Suprapubic skin (tissue), 4 donors: ENCODE data around the gene COX10. TPM values are rescaled to one million over a fixed set of nuclear protein-coding genes. Genes with fewer than 3 reads are reported as not detected.

Experiments used
- DNase-seq, 2 donors: peaks; one replicate each; pipeline ENCODE4 v3.0.0-alpha.2; 2019; ENCODE audit warnings: low spot score in 2 of 2
- H3K27ac ChIP-seq: fragments of 200-600 bp; sonication (generic); one replicate; pipeline ENCODE4 v1.5.1; 2019
- H3K27me3 ChIP-seq: fragments of 200-600 bp; sonication (generic); one replicate; pipeline ENCODE4 v1.5.1; 2019
- H3K36me3 ChIP-seq: fragments of 200-600 bp; sonication (generic); one replicate; pipeline ENCODE4 v1.5.1; 2019
- H3K4me1 ChIP-seq: fragments of 200-600 bp; sonication (generic); one replicate; pipeline ENCODE4 v1.5.1; 2019
- H3K4me3 ChIP-seq: fragments of 200-600 bp; sonication (generic); one replicate; pipeline ENCODE4 v1.5.1; 2019; ENCODE audit warnings: mild to moderate bottlenecking
- H3K9me3 ChIP-seq: fragments of 200-600 bp; sonication (generic); one replicate; pipeline ENCODE4 v1.5.1; 2019
- EP300 ChIP-seq: sonication (generic); formaldehyde crosslinking; IDR thresholded peaks from one replicate; pipeline ENCODE4 v1.6.1; 2017; ENCODE audit warnings: antibody characterized with exemption
- POLR2A ChIP-seq, 2 donors: fragments of 450-650 bp; IDR thresholded peaks; one replicate each; pipeline ENCODE4 v1.6.1; 2017; ENCODE audit warnings: antibody characterized with exemption in 2 of 2, mild to moderate bottlenecking in 2 of 2, moderate library complexity in 2 of 2
- POLR2AphosphoS5 ChIP-seq, 3 donors: sonication (generic); formaldehyde crosslinking; IDR thresholded peaks; one replicate each; pipeline ENCODE4 v1.6.1; 2017; ENCODE audit warnings: antibody characterized with exemption in 3 of 3
- whole genome bisulfite sequencing: methylation state at CpG from one replicate; pipeline ENCODE4 v1.1.5; 2018; 5-methylcytosine and 5-hydroxymethylcytosine counted together
- total RNA-seq, 4 donors: library from RNA; depleted of rRNA; stranded (reverse); fragments of >200 nt; gene quantifications; one replicate each; pipeline ENCODE4 v1.1.0, GENCODE V29; 2016
- TF ChIP-seq, protein P1 (sequence below), 2 donors: fragments of 200-600 bp in 1 of 2; fragments of 450-650 bp in 1 of 2; sonication (generic) in 1 of 2; IDR thresholded peaks; one replicate each; pipeline ENCODE4 v1.5.1; 2016 to 2019; ENCODE audit warnings: antibody characterized with exemption in 2 of 2, mild to moderate bottlenecking in 1 of 2, moderate library complexity in 1 of 2

The COX10 gene
- total RNA-seq, 4 donors from 2014 or later: 26.5 to 35.9 (median 32.1) TPM

DNA sequence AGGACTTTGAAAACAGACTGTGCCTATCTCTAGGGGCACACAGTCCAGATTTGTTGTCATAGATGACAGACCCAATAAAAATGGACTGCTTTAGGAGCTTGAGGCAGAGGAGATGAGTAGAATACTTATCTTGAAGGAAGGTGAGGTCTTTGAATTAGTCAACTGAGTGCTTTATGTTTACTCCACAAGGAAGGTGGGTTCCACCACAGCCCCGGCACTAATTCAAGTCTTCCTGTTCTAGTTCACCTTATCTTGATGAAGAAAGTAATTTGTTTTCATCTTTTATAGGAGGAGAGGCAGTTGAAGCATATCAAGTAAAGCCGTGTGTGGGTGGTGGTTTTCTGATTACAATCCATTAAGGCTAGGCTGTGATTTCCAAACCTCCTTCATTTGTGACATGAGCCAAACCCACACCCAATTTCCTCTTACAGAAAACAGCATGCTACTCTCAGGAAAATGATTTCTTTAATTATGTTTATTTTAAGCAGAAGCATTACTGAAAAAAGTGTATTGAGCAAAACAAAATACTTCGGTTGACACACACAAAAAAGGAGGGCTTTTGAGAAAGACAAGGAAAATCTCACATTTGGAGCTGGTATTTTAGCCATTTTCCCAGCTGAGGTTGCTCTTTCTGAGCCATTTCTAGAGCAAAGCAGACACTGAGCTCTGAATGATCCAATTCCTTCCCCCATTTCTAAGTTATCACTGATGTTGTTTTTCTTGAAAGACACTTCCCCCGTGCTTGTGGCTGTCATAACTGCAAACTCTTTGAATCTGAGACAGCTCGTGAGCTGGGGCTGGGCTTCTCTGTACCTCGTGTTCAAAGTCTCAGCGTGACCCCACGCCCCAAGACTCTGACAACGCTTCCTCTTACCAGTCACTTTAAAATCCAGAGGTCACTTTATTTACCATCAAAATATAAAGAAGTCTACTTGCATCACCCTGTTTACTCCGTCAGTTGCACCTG lies 132.0 kb downstream of the COX10 start:
- H3K27me3 ChIP-seq: no peaks in the 10 kb centered on the region

GRCh38 chr17:14201988-14202380 lies 132.7 kb downstream of the COX10 start:
- peaks cover 34% of the 10 kb centered on the region for H3K4me1 ChIP-seq
- peak overlapping the region; percentile 43 for H3K27ac ChIP-seq

More for the DNA sequence above, 132.0 kb downstream of the COX10 start:
- Histone ChIP-seq H3K4me3 (no peak overlapping the region), H3K4me1 (peaks cover 31% of the 10 kb centered on the region), H3K36me3 (peaks cover 7% of the 10 kb centered on the region), H3K27ac (peak overlapping the region; percentile 43), H3K9me3 (no peaks in the 10 kb centered on the region)
- WGBS: 39% methylated on average over 10 of the region's 10 CpGs
- TF ChIP-seq, protein P1, sequence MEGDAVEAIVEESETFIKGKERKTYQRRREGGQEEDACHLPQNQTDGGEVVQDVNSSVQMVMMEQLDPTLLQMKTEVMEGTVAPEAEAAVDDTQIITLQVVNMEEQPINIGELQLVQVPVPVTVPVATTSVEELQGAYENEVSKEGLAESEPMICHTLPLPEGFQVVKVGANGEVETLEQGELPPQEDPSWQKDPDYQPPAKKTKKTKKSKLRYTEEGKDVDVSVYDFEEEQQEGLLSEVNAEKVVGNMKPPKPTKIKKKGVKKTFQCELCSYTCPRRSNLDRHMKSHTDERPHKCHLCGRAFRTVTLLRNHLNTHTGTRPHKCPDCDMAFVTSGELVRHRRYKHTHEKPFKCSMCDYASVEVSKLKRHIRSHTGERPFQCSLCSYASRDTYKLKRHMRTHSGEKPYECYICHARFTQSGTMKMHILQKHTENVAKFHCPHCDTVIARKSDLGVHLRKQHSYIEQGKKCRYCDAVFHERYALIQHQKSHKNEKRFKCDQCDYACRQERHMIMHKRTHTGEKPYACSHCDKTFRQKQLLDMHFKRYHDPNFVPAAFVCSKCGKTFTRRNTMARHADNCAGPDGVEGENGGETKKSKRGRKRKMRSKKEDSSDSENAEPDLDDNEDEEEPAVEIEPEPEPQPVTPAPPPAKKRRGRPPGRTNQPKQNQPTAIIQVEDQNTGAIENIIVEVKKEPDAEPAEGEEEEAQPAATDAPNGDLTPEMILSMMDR (IDR thresholded peaks at IDR 0.05): no peak
- TF ChIP-seq POLR2A (IDR thresholded peaks at IDR 0.05): no peak
- no peak for TF ChIP-seq POLR2AphosphoS5 (IDR thresholded peaks at IDR 0.05)
- TF ChIP-seq EP300: no peak
- DNase-seq: no peak

GRCh38 chr17:14202388-14203166 lies 133.3 kb downstream of the COX10 start:
- WGBS: 91% methylated on average over 10 of the region's 10 CpGs
- Histone ChIP-seq H3K36me3 (peaks cover 12% of the 10 kb centered on the region), H3K27ac (no peak overlapping the region)

More at GRCh38 chr17:14201988-14202380, 132.7 kb downstream of the COX10 start:
- DNase-seq: no peak
- 96% methylated on average over 4 of the region's 4 CpGs for WGBS
- Histone ChIP-seq H3K36me3 (peaks cover 10% of the 10 kb centered on the region), H3K9me3 (no peaks in the 10 kb centered on the region), H3K4me3 (no peak overlapping the region), H3K27me3 (no peaks in the 10 kb centered on the region)
- TF ChIP-seq, protein P1 (IDR thresholded peaks at IDR 0.05): no peak
- TF ChIP-seq EP300: no peak
- no peak for TF ChIP-seq POLR2AphosphoS5 (IDR thresholded peaks at IDR 0.05)
- no peak for TF ChIP-seq POLR2A (IDR thresholded peaks at IDR 0.05)

DNA sequence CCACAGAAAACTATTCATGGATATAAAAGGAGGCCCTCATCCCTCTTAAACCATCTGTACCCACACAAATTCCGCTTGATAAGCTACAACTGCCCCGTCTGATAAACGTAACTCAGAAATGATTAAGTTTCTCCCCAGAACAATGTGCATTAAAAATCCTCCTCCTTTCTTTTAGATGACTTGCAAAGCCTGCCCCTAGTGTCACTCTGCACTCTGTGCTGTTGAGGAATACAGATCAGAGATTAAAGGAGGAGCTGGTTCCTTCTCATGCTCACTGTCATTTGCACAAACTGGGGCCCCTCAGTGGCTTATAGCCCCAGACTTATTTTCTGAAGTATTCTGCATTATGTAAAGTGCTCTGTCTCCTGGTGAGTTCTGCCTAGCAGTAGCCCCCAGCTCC lies 134.1 kb downstream of the COX10 start:
- 86% methylated on average over 3 of the region's 3 CpGs for WGBS
- peaks cover 10% of the 10 kb centered on the region for H3K36me3 ChIP-seq
- no peak for DNase-seq
- TF ChIP-seq, protein P1 (IDR thresholded peaks at IDR 0.05): peak in 1 of 2 donors; percentile 18
- TF ChIP-seq EP300: no peak
- H3K4me1 ChIP-seq: peaks cover 34% of the 10 kb centered on the region
- H3K27ac ChIP-seq: no peak overlapping the region
- H3K9me3 ChIP-seq: no peaks in the 10 kb centered on the region
- no peaks in the 10 kb centered on the region for H3K27me3 ChIP-seq
- H3K4me3 ChIP-seq: no peak overlapping the region

More at GRCh38 chr17:14202388-14203166, 133.3 kb downstream of the COX10 start:
- Histone ChIP-seq H3K4me3 (no peak overlapping the region), H3K27me3 (no peaks in the 10 kb centered on the region), H3K9me3 (no peaks in the 10 kb centered on the region), H3K4me1 (peaks cover 34% of the 10 kb centered on the region)
- no peak for DNase-seq
- TF ChIP-seq POLR2AphosphoS5 (IDR thresholded peaks at IDR 0.05): no peak
- TF ChIP-seq, protein P1 (IDR thresholded peaks at IDR 0.05): no peak
- TF ChIP-seq POLR2A (IDR thresholded peaks at IDR 0.05): no peak
- no peak for TF ChIP-seq EP300

GRCh38 chr17:14204084-14204483 lies 134.8 kb downstream of the COX10 start:
- H3K27me3 ChIP-seq: no peaks in the 10 kb centered on the region
- WGBS: 59% methylated on average over 5 of the region's 5 CpGs
- no peak overlapping the region for H3K4me3 ChIP-seq
- no peak for DNase-seq
- no peak for TF ChIP-seq POLR2AphosphoS5 (IDR thresholded peaks at IDR 0.05)
- no peak for TF ChIP-seq EP300
- TF ChIP-seq, protein P1 (IDR thresholded peaks at IDR 0.05): no peak
- TF ChIP-seq POLR2A (IDR thresholded peaks at IDR 0.05): no peak
- no peak overlapping the region for H3K27ac ChIP-seq
- peaks cover 34% of the 10 kb centered on the region for H3K4me1 ChIP-seq
- H3K36me3 ChIP-seq: peaks cover 10% of the 10 kb centered on the region
- no peaks in the 10 kb centered on the region for H3K9me3 ChIP-seq
